ENCODE results near the gene RND2. TPM values are rescaled to one million over a fixed set of nuclear protein-coding genes. Genes with fewer than 3 reads are reported as not detected.

RND2 gene
- total and polyA plus RNA-seq, 9 of the 15 experiments (the other 6 are each of a cell fraction or from before 2014, with no cell fraction given) = 0.15 to 1.9 (median 0.98) TPM

- TF ChIP-seq STAT6 (CRISPR knock-in tag; IDR thresholded peaks at IDR 0.05) (no peak), IRF2 (CRISPR knock-in tag; IDR thresholded peaks at IDR 0.05) (no peak), ZNF445 (CRISPR knock-in tag; IDR thresholded peaks at IDR 0.05; ENCODE audit: low read depth) (no peak), CLOCK (CRISPR knock-in tag; IDR thresholded peaks at IDR 0.05; ENCODE audit: borderline replicate concordance) (no peak), DACH1 (IDR thresholded peaks at IDR 0.05; ENCODE audit: partially characterized antibody) (no peak), CBX3 (IDR thresholded peaks at IDR 0.05; ENCODE audit: borderline replicate concordance in 1 of 2, low read length in 2 of 2) (no peak), POLR3A (IDR thresholded peaks at IDR 0.05; ENCODE audit: borderline replicate concordance, extremely low read depth, insufficient read depth, insufficient read length) (no peak), ZNF511 (CRISPR knock-in tag; IDR thresholded peaks at IDR 0.05) (no peak), U2AF1 (optimal IDR thresholded peaks at IDR 0.05; ENCODE audit: low read depth, low read length) (no peak), ZNF644 (tag; IDR thresholded peaks at IDR 0.05; ENCODE audit: low read depth) (no peak), ZC3H11A (IDR thresholded peaks at IDR 0.05; ENCODE audit: low read depth, low read length) (no peak), SIRT6 (IDR thresholded peaks at IDR 0.05; ENCODE audit: low read depth, low read length) (no peak), CREB5 (CRISPR knock-in tag; IDR thresholded peaks at IDR 0.05) (no peak), ZNF124 (CRISPR knock-in tag; IDR thresholded peaks at IDR 0.05) (no peak)
- TF ChIP-seq, protein P1, sequence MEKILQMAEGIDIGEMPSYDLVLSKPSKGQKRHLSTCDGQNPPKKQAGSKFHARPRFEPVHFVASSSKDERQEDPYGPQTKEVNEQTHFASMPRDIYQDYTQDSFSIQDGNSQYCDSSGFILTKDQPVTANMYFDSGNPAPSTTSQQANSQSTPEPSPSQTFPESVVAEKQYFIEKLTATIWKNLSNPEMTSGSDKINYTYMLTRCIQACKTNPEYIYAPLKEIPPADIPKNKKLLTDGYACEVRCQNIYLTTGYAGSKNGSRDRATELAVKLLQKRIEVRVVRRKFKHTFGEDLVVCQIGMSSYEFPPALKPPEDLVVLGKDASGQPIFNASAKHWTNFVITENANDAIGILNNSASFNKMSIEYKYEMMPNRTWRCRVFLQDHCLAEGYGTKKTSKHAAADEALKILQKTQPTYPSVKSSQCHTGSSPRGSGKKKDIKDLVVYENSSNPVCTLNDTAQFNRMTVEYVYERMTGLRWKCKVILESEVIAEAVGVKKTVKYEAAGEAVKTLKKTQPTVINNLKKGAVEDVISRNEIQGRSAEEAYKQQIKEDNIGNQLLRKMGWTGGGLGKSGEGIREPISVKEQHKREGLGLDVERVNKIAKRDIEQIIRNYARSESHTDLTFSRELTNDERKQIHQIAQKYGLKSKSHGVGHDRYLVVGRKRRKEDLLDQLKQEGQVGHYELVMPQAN (IDR thresholded peaks at IDR 0.05; ENCODE audit: borderline replicate concordance) = peak; percentile 83; the same call in 1 of the 2 replicates
These were observed 44.7 kb upstream of the RND2 start, which contains the start of gene RUNDC1 (continued) for GRCh38 chr17:42980274-42980765.

Measured in K562 (cell line).